Activated gamma-delta T cell (primary cell): Measurements from ENCODE around the gene FREM1.

ENCODE experiments used
- DNase-seq: peaks from one replicate; lab custom pipeline; 2025; lab: John Stamatoyannopoulos, UW

The FREM1 gene

DNA sequence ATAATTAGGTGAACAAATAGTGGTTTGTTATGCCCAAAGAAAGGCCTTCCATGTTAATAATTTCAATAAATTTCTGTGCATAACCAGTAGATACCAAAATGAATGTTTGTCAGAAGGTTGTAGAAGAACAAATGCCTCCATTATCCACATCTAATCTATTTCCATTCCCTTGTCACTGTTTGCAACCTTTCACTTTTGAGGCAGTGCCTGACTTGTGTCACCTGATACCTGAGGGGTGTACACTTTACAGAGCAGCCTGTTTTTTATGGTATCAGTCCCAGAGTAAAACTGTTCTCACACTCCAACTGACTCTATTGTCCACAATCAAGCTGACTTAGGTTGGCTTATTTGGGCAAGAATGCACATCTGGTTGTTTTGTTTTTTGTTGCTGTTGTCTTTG, 40.1 kb downstream of the FREM1 start:
- no peak for DNase-seq

- no peak for DNase-seq
Observed at GRCh38 chr9:14869671-14870070, 40.6 kb downstream of the FREM1 start.

GRCh38 chr9:14868772-14869583, 41.2 kb downstream of the FREM1 start:
- DNase-seq = no peak

DNA sequence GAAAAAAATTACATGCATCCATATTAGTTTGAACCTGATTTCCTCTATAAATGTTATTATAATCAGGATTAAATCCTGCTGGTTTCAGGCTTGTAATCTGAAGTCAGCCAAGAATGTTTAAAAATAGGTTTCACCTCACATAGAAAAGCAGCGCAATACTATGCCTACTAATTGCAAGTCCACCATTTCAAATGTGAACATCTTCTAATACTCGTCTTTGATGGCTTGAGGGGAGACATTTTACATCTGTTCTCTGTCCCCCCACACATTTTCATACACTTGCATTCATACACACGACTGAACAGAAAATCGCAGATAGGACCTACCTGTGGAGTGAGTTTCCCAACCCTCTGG, 41.8 kb downstream of the FREM1 start:
- DNase-seq = no peak

GRCh38 chr9:14866200-14866749, 44.0 kb downstream of the FREM1 start:
- no peak for DNase-seq

GRCh38 chr9:14864309-14864708, 45.9 kb downstream of the FREM1 start:
- no peak for DNase-seq

- no peak for DNase-seq
Observed at GRCh38 chr9:14863402-14863801, 46.8 kb downstream of the FREM1 start.

GRCh38 chr9:14857449-14858305, 52.6 kb downstream of the FREM1 start:
- no peak for DNase-seq

GRCh38 chr9:14849851-14850250, 60.4 kb downstream of the FREM1 start:
- DNase-seq = no peak

DNA sequence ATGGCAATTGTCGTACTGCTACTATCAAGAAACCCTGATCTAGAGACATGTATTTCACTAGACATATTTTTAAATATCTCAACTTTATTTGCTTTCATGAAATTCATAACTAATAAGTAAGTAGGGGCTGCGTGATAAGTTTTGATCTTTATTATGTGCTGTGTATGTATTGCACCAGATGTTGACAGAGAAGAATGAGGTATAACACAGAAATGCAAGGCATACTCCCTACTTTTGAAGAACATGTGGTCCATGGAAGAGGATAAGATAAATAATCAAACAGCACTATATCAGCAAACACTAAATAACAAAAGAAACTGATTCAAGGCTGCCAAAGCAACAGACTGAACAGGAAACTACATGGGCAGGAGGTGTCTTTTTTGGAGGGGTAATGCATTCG, 60.9 kb downstream of the FREM1 start:
- no peak for DNase-seq

DNA sequence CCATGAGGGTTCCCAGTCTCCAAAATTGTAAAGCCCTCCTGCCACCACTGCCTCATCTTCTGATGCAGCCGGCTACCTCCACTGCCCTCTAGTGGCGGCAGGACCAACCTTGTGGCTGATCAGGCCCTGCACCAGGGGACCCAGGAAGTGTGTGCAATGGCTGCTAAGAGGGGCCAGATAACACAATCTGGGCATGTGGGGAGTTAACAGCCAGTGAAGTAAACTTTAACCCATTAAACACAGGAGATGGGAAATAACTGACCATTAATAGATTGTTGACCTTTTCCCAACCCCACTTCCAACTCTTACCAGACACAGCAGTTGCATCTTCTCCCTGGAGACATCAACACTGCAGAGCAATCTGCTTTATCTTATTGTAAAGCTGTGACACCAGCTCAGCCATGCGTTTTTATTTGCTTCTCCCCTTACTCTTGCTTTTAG, 63.3 kb downstream of the FREM1 start:
- DNase-seq = no peak

DNA sequence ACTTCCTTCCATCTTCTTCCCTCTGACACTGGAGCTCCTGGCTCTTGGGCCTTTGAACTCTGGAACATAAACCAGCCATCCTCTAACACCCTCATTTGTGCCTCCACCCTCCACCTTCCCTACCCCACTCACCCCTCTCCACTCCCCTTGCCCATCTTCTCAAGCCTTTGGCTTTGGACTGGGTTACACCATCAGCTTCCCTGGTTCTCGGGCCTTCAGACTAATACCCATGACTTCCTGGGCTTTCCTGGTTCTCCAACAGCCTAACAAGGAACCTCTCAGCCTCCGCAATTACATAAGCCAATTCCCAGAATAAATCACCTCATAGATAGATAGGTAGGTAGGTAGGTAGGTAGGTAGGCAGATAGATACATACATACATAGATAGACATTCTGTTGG, 67.1 kb downstream of the FREM1 start:
- no peak for DNase-seq

- no peak for DNase-seq
Observed at GRCh38 chr9:14842269-14842668, 68.0 kb downstream of the FREM1 start.

- DNase-seq = no peak
Observed at GRCh38 chr9:14838701-14839100, 71.5 kb downstream of the FREM1 start.

DNA sequence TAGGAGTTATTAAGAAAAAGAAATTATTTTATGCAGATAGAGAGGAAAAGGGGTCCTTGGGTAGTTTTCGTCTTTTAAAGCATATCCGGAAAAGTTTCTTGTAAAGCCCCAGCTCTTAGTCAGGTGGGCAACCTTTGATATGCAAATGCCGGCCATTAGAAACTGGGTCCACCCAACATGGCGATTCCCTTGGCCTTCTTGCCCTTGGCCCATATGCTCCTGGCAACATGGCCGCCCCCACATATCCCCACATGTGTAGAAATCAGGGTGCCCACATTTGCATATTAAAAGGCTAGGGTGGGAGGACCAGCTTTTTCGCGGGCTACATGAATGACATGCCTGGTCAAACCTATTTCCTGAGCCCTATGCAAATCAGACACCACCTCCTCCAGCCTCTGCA, 73.3 kb downstream of the FREM1 start:
- DNase-seq = no peak

GRCh38 chr9:14831661-14832060, 78.6 kb downstream of the FREM1 start:
- DNase-seq = no peak

- DNase-seq = no peak
Observed at GRCh38 chr9:14831074-14831473, 79.2 kb downstream of the FREM1 start.

- DNase-seq = no peak
Observed at GRCh38 chr9:14830057-14830456, 80.2 kb downstream of the FREM1 start.

- no peak for DNase-seq
Observed at GRCh38 chr9:14829204-14829603, 81.0 kb downstream of the FREM1 start.

DNA sequence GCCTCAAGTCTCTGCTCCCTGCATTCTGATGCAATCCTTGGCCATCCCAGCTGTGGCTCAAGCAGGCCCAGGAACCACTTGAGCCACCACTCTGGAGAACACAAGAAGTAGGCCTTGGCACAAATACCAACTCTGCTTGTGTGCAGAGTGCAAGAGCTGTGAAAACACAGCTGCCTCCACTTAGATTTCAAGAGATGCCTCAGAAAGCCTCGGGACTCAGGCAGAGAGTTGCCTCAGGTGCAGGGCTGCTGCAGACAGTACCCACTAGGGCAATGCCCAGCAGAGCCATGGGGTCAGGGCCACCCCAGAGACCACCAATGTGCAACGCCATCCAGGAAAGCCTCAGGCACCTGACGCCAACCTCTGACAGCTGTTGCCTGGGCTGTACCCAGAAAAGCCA, 82.4 kb downstream of the FREM1 start:
- no peak for DNase-seq

DNA sequence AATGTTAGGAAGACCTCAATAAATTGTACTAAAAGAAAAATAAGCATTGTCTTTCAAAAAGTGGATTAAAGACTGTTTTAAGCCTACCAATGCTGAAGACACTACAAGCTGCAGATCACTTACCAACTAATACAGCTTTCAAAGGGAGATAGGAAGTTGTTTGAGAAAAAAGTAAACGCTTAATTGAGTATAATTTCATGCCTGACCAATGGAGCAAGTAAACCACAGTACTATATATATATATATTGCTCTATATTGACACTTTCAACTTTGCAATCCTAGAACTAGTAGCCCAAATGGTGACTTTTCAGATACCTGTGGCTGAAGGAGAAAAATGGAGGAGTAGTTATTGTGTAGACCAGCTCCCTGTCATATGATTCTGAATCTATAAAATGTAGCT, 85.7 kb downstream of the FREM1 start:
- DNase-seq = no peak

GRCh38 chr9:14823800-14824199, 86.4 kb downstream of the FREM1 start:
- no peak for DNase-seq

DNA sequence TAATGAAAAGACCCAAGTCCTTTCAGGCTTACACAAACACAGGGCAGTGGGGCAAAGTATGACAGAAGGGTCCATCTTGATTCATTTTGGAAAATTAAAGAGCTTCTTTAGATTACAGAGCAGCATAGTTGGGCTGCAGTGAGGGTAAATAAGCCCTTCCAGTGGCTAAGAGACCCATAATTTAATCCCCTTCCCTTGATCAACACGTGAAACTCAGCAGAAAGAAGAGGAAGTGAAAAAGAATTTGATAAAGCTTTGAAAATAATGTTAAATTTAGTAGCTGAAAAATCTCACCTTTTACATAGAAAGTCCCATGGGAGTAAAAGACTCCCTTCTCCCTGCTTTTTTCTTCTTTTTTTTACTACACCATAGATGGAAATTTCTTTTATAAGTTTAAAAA, 87.6 kb downstream of the FREM1 start:
- no peak for DNase-seq
